K562 (cell line): Measurements from ENCODE around the gene CRHR1. TPM values are rescaled to one million over a fixed set of nuclear protein-coding genes. Genes with fewer than 3 reads are reported as not detected.

Source experiments
- ATAC-seq: fragments of 200-7000 bp; cut with Tn5 transposase; 3 replicates; pipeline ENCODE4 v1.9.1; 2020; ENCODE audit warnings: moderate library complexity
- BruUV-seq: library from RNA; stranded (reverse); fragments of 400-500 nt; replicated peaks from 2 replicates; lab custom pipeline; 2021; lab: Mats Ljungman, UMichigan
- CTCF ChIA-PET: fragments of 300-600 bp; formaldehyde crosslinking; extraction: SDS; loops from one replicate; lab custom pipeline; 2021; ENCODE audit warnings: low intra/inter-chr PET ratio; lab: Yijun Ruan, JAX
- POLR2A ChIA-PET: fragments of 300-600, 350-650 bp; sonication (Branson Sonifier 250); formaldehyde crosslinking; extraction: SDS; loops from one replicate; lab custom pipeline; 2021; ENCODE audit warnings: antibody characterized with exemption, inconsistent platforms; lab: Yijun Ruan, JAX
- DNase-seq, 4 experiments: peaks; one replicate each; pipeline versions ENCODE4 v3.0.0 to v3.0.0-alpha.2; 2011 to 2018; ENCODE audit warnings: low spot score in 3 of 4, mixed read lengths in 3 of 4; ENCODE audit errors: extremely low read depth in 1 of 4
- FAIRE-seq: peaks from 2 replicates; lab custom pipeline; 2011; peaks lifted over from hg19 to GRCh38; lab: Jason Lieb, UNC
- H2AFZ ChIP-seq: 2 replicates; pipeline ENCODE4 v1.6.0; 2011; ENCODE audit warnings: low read depth, low read length, control low read depth, inconsistent platforms
- H3K27ac ChIP-seq: fragments of 200-600 bp; 3 replicates; pipeline ENCODE4 v1.8.0; 2011; ENCODE audit warnings: low read depth, mild to moderate bottlenecking, control low read depth, inconsistent platforms, low read length, moderate library complexity, mixed read lengths; ENCODE audit errors: extremely low read depth
- H3K27me3 ChIP-seq, 2 experiments: fragments of 300-600 bp in 1 of 2; 2 replicates in 1 of 2; 3 replicates in 1 of 2; pipeline versions ENCODE4 v1.6.0 to v1.8.0; 2011; ENCODE audit warnings: inconsistent platforms in 2 of 2, low read length in 2 of 2, mild to moderate bottlenecking in 1 of 2, mixed read lengths in 1 of 2, moderate library complexity in 1 of 2; ENCODE audit not compliant: control insufficient read depth in 2 of 2, insufficient read depth in 2 of 2
- H3K36me3 ChIP-seq: fragments of 300-600 bp; 3 replicates; pipeline ENCODE4 v1.8.0; 2011; ENCODE audit warnings: mild to moderate bottlenecking, low read length, inconsistent platforms; ENCODE audit not compliant: control insufficient read depth, insufficient read depth
- H3K4me1 ChIP-seq, 2 experiments: fragments of 200-600 bp in 1 of 2; replicated peaks in 1 of 2; 2 replicates in 1 of 2; 3 replicates in 1 of 2; pipeline versions ENCODE4 v1.5.1 to v1.8.0; 2011; ENCODE audit warnings: inconsistent platforms in 2 of 2, low read length in 2 of 2, mild to moderate bottlenecking in 1 of 2, mixed read lengths in 1 of 2, moderate library complexity in 1 of 2; ENCODE audit not compliant: control insufficient read depth in 2 of 2, insufficient read depth in 2 of 2
- H3K4me2 ChIP-seq: 2 replicates; pipeline ENCODE4 v1.6.1; 2011; ENCODE audit warnings: low read length, control low read depth, inconsistent platforms, mixed read lengths; ENCODE audit not compliant: insufficient read depth
- H3K4me3 ChIP-seq: fragments of 200-600 bp; sonication (generic), shearing (Covaris generic); 2 replicates; pipeline ENCODE4 v1.5.1; 2016; ENCODE audit warnings: control low read depth, inconsistent platforms
- H3K79me2 ChIP-seq: fragments of 200-600 bp; 3 replicates; pipeline ENCODE4 v1.8.0; 2011; ENCODE audit warnings: low read length, inconsistent platforms; ENCODE audit not compliant: control insufficient read depth, insufficient read depth
- H3K9ac ChIP-seq, 2 experiments: 2 replicates each; pipeline versions ENCODE4 v1.6.0 to v1.6.1; 2011; ENCODE audit warnings: low read depth in 2 of 2, low read length in 2 of 2, control low read depth in 1 of 2, inconsistent platforms in 1 of 2, mild to moderate bottlenecking in 1 of 2, mixed read lengths in 1 of 2; ENCODE audit not compliant: insufficient read depth in 1 of 2
- H3K9me1 ChIP-seq: one replicate; pipeline ENCODE4 v1.6.0; 2011; ENCODE audit warnings: inconsistent platforms, mild to moderate bottlenecking, low read length, moderate library complexity; ENCODE audit not compliant: control insufficient read depth, insufficient read depth
- H3K9me3 ChIP-seq: replicated peaks from 2 replicates; pipeline ENCODE4 v1.5.1; 2011; ENCODE audit warnings: low read depth, low read length, inconsistent platforms; ENCODE audit not compliant: control insufficient read depth, insufficient read depth
- H4K20me1 ChIP-seq: replicated peaks from 2 replicates; pipeline ENCODE4 v1.6.1; 2011; ENCODE audit warnings: low read length, inconsistent platforms, mixed read lengths; ENCODE audit not compliant: control insufficient read depth, insufficient read depth
- PHB ChIP-seq: fragments of 250-450 bp; sonication (Bioruptor Pico); IDR thresholded peaks from 2 replicates; pipeline ENCODE4 v1.5.0; 2021
- ZNF407 ChIP-seq: fragments of 450-650 bp; IDR thresholded peaks from 2 replicates; pipeline ENCODE4 v1.6.1; 2016; ENCODE audit warnings: low read depth
- WGBS: fragments of 100-300 bp; shearing (Covaris generic); methylation state at CpG from one replicate; pipeline ENCODE4 v1.1.6; 2016; ENCODE audit warnings: low coverage, mixed read lengths; ENCODE audit not compliant: insufficient coverage; ENCODE audit errors: missing lambda C conversion rate; 5-methylcytosine and 5-hydroxymethylcytosine counted together
- in situ Hi-C: fragments of 300-500 bp; cut with MboI; formaldehyde crosslinking; loops from 4 replicates; pipeline ENCODE4 v1.15.0; 2018; ENCODE audit warnings: inconsistent platforms, mixed read lengths
- intact Hi-C: fragments of 100-400 bp; cut with micrococcal nuclease; formaldehyde crosslinking; loops from 2 replicates; pipeline ENCODE4 v1.14.2; 2022
- polyA plus RNA-seq, 8 experiments: library from polyadenylated mRNA; depleted of rRNA in 4 of 8; stranded (reverse) in 5 of 8; unstranded in 3 of 8; fragments of >200 nt; fragmentation: Nextera tagmentation in 2 of 8; fragmentation: Illumina TruSeq in 1 of 8; extraction: Ambion mirVana in 2 of 8; extraction: Trizol in 1 of 8; gene quantifications; 2 replicates each; pipeline versions ENCODE4 v1.2.1 to v1.2.3, GENCODE V29; 2011 to 2014; ENCODE audit warnings: inconsistent platforms in 1 of 8, missing spikeins in 1 of 8
- total RNA-seq, 7 experiments: library from RNA; depleted of rRNA in 6 of 7; stranded (reverse); fragments of >200 nt in 6 of 7; fragmentation: Illumina TruSeq in 2 of 7; extraction: Trizol in 2 of 7; gene quantifications; 2 replicates each; pipeline versions ENCODE4 v1.2.1 to v1.2.3, GENCODE V29; 2011 to 2021; ENCODE audit warnings: low replicate concordance in 1 of 7

Gene CRHR1
- total and polyA plus RNA-seq, 9 of the 15 experiments (the other 6 are each of a cell fraction or from before 2014, with no cell fraction given) = 0.05 TPM; not detected in 8

GRCh38 chr17:45855691-45856336 is 71.7 kb downstream of the CRHR1 start:
- in situ Hi-C loops (no loop called here), intact Hi-C loops (loop anchor here (10.0 kb wide), 1 partner anchor 461 kb away; no protein-coding TSS in a partner anchor)
- 10% methylated on average over 2 of the region's 2 CpGs for WGBS
- no peak for DNase-seq
- Histone ChIP-seq H3K4me3 (no peak overlapping the region), H4K20me1 (no peaks in the 10 kb centered on the region), H3K36me3 (no peaks in the 10 kb centered on the region), H2AFZ (no peak overlapping the region), H3K27me3 (peaks cover 0 to 25% of the 10 kb centered on the region in 2 experiments; a peak in 2 of 5 replicates), H3K4me2 (no peak overlapping the region), H3K9ac (no peak overlapping the region), H3K27ac (no peak overlapping the region), H3K9me1 (no peaks in the 10 kb centered on the region), H3K79me2 (no peaks in the 10 kb centered on the region), H3K9me3 (no peaks in the 10 kb centered on the region), H3K4me1 (peaks cover 0 to 5% of the 10 kb centered on the region in 2 experiments; a peak in 1 of 5 replicates)
- no TSS peak for BruUV-seq
- POLR2A ChIA-PET = no interaction called here
- CTCF ChIA-PET = no interaction called here
- no peak for FAIRE-seq
- no peak for TF ChIP-seq PHB (CRISPR knock-in tag)
- TF ChIP-seq ZNF407 = no peak
- ATAC-seq = no peak
